Activated gamma-delta T cell treated with Interleukin-2 at 50 U/mL for 16 hours (primary cell): Measurements from ENCODE around the gene EXD3.
"Not testable (repeated sequence)": the region's sequence is repeated elsewhere in the genome, so short reads cannot be mapped to it uniquely, and the experiment has no call there.

Experiments used
- DNase-seq: peaks from one replicate; pipeline ENCODE4 v3.0.0-alpha.2; 2020

The EXD3 gene

GRCh38 chr9:137430723-137431415 is 7.9 kb upstream of the EXD3 start:
- no peak for DNase-seq

GRCh38 chr9:137429974-137430722 is 7.2 kb upstream of the EXD3 start:
- no peak for DNase-seq

- DNase-seq, result no peak
These were observed 6.6 kb upstream of the EXD3 start for GRCh38 chr9:137429546-137429890.

GRCh38 chr9:137428841-137429545 is 6.0 kb upstream of the EXD3 start:
- no peak for DNase-seq

- DNase-seq, result no peak
These were observed 5.3 kb upstream of the EXD3 start for GRCh38 chr9:137428311-137428630.

GRCh38 chr9:137427454-137428310 is 4.7 kb upstream of the EXD3 start:
- DNase-seq, result no peak

GRCh38 chr9:137426018-137426681 is 3.2 kb upstream of the EXD3 start:
- DNase-seq, result no peak

- no peak for DNase-seq
These were observed 741 bp upstream of the EXD3 start for GRCh38 chr9:137423514-137424291.

GRCh38 chr9:137421838-137422603 is 941 bp downstream of the EXD3 start:
- DNase-seq, result no peak

- DNase-seq, result no peak
These were observed 5.6 kb downstream of the EXD3 start for GRCh38 chr9:137417161-137418021.

- no peak for DNase-seq
These were observed 6.3 kb downstream of the EXD3 start for GRCh38 chr9:137416563-137417151.

GRCh38 chr9:137416006-137416562 is 6.9 kb downstream of the EXD3 start:
- DNase-seq, result no peak

- DNase-seq, result no peak
These were observed 7.5 kb downstream of the EXD3 start for GRCh38 chr9:137415451-137415850.

- no peak for DNase-seq
These were observed 10.5 kb downstream of the EXD3 start for GRCh38 chr9:137412431-137412830.

- peak; percentile 55 for DNase-seq
These were observed 11.1 kb downstream of the EXD3 start for GRCh38 chr9:137411645-137412380.

GRCh38 chr9:137411260-137411644 is 11.7 kb downstream of the EXD3 start:
- DNase-seq, result no peak

GRCh38 chr9:137410891-137411249 is 12.1 kb downstream of the EXD3 start:
- no peak for DNase-seq

- DNase-seq, result not testable (repeated sequence)
These were observed 12.6 kb downstream of the EXD3 start for GRCh38 chr9:137410236-137410890.
